ENCODE results near the gene HEATR9.

DNA sequence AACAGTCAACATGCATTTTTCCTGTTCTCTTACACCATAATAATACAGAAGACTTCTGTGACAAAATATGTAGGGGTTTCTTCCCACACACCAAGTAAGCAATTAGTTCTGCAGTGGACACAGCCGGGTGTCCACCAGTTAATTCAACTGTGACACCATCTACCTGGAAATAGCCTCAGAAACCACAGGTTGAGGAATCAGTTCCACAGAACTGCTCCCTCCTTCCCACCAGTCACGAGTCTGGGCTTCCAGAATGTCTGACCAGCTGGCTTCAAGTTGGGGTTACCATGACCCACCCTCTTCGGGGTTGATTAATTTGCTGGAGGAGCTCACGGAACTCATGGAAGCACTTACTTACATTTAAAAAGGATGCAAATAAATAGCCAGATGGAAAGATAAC lies 25.1 kb upstream of the HEATR9 start:
- no peak for TF ChIP-seq POLR2A (IDR thresholded peaks at IDR 0.05)
- TF ChIP-seq, protein P1, sequence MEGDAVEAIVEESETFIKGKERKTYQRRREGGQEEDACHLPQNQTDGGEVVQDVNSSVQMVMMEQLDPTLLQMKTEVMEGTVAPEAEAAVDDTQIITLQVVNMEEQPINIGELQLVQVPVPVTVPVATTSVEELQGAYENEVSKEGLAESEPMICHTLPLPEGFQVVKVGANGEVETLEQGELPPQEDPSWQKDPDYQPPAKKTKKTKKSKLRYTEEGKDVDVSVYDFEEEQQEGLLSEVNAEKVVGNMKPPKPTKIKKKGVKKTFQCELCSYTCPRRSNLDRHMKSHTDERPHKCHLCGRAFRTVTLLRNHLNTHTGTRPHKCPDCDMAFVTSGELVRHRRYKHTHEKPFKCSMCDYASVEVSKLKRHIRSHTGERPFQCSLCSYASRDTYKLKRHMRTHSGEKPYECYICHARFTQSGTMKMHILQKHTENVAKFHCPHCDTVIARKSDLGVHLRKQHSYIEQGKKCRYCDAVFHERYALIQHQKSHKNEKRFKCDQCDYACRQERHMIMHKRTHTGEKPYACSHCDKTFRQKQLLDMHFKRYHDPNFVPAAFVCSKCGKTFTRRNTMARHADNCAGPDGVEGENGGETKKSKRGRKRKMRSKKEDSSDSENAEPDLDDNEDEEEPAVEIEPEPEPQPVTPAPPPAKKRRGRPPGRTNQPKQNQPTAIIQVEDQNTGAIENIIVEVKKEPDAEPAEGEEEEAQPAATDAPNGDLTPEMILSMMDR (IDR thresholded peaks at IDR 0.05), result no peak

Data from testis (tissue), 2 donors.